ENCODE results near the gene DEDD2.

DNA sequence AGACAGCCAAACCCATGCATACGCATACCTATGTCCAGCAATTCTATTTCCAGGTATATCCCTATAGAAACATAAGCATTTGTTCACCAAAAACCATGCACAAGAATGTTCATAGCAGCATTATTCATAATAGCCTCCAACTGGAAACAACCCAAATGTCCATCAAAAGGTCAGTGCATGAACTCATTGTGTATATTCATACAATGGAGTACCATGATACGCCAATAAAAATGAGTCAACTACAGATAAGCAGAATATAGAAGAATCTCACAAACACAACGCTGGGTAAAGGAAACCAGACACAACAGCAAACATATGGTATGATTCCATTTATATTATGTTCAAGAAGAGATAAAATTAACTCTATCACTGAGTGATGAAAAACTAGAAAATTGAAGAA lies 23.8 kb downstream of the DEDD2 start:
- TF ChIP-seq, protein P1, sequence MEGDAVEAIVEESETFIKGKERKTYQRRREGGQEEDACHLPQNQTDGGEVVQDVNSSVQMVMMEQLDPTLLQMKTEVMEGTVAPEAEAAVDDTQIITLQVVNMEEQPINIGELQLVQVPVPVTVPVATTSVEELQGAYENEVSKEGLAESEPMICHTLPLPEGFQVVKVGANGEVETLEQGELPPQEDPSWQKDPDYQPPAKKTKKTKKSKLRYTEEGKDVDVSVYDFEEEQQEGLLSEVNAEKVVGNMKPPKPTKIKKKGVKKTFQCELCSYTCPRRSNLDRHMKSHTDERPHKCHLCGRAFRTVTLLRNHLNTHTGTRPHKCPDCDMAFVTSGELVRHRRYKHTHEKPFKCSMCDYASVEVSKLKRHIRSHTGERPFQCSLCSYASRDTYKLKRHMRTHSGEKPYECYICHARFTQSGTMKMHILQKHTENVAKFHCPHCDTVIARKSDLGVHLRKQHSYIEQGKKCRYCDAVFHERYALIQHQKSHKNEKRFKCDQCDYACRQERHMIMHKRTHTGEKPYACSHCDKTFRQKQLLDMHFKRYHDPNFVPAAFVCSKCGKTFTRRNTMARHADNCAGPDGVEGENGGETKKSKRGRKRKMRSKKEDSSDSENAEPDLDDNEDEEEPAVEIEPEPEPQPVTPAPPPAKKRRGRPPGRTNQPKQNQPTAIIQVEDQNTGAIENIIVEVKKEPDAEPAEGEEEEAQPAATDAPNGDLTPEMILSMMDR (IDR thresholded peaks at IDR 0.05), result no peak
- TF ChIP-seq POLR2A (IDR thresholded peaks at IDR 0.05), result no peak

Data from thyroid gland (tissue), 4 donors.